AG09319 (cell line): ENCODE results near the gene PLXNA3.

Experiments
- DNase-seq: peaks from one replicate; pipeline ENCODE4 v3.0.0-alpha.2; 2010; ENCODE audit warnings: low read depth; ENCODE audit errors: extremely low read depth
- TF ChIP-seq, protein P1 (sequence below): IDR thresholded peaks from 2 replicates; pipeline ENCODE4 v1.5.1; 2011; ENCODE audit warnings: low read depth, mild to moderate bottlenecking, inconsistent platforms, low read length, moderate library complexity

PLXNA3 gene

DNA sequence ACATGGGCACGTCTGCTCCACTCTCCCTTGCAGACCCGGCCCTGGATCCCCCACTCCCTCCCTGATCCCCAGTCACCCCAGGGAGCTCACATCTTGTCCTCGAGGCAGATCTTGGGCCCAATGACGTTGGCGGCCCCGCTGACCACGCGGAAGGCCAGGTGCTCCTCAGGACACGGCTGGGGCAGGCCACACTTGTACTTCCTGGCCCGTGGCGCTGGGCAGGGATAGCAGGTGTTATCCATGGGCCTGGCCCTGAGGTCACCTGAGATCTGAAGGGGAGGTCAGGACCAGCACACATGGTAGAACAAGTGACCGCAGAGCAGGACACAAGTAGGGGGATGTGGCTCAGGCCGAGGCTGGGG lies 50.3 kb downstream of the PLXNA3 start:
- TF ChIP-seq, protein P1, sequence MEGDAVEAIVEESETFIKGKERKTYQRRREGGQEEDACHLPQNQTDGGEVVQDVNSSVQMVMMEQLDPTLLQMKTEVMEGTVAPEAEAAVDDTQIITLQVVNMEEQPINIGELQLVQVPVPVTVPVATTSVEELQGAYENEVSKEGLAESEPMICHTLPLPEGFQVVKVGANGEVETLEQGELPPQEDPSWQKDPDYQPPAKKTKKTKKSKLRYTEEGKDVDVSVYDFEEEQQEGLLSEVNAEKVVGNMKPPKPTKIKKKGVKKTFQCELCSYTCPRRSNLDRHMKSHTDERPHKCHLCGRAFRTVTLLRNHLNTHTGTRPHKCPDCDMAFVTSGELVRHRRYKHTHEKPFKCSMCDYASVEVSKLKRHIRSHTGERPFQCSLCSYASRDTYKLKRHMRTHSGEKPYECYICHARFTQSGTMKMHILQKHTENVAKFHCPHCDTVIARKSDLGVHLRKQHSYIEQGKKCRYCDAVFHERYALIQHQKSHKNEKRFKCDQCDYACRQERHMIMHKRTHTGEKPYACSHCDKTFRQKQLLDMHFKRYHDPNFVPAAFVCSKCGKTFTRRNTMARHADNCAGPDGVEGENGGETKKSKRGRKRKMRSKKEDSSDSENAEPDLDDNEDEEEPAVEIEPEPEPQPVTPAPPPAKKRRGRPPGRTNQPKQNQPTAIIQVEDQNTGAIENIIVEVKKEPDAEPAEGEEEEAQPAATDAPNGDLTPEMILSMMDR = no peak

DNA sequence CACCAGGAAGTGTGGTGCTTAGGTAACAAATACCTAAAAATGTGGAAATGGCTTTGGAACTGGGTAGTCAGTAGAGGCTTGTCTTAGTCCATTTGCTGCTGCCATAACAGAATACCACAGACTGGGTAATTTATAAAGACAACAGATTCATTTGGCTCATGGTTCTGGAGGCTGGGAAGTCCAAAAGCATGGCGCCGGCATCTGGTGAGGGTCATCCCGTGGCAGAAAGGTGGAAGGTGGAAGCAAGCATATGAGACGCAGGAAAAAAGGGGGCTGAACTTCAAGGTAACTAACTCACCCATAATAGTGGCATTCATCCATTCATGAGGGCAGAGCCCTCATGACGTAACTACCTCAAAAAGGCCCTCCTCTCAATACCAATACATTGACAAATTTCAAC lies 51.4 kb downstream of the PLXNA3 start:
- TF ChIP-seq, protein P1 = no peak
- no peak for DNase-seq

More for the DNA sequence above, 50.3 kb downstream of the PLXNA3 start:
- no peak for DNase-seq

DNA sequence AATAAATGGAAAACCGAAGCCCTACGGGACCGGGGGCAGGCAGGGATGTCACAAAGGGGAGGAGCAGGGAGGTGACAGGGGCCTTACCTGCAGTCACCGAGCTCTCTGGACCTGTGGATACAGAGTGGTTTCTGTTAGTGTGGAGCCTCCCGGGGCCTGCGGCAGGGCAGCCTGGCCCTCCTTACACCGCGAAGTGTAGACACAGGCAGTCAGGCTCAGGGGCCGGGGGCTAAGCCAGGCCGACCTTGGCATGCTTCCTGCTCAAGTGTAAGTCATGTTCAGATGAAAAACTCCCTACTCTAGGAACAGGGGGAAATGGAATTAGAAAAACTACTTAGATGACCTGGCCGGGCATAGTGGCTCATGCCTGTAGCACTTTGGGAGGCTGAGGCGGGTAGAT lies 53.7 kb downstream of the PLXNA3 start:
- no peak for DNase-seq
- TF ChIP-seq, protein P1 = no peak

DNA sequence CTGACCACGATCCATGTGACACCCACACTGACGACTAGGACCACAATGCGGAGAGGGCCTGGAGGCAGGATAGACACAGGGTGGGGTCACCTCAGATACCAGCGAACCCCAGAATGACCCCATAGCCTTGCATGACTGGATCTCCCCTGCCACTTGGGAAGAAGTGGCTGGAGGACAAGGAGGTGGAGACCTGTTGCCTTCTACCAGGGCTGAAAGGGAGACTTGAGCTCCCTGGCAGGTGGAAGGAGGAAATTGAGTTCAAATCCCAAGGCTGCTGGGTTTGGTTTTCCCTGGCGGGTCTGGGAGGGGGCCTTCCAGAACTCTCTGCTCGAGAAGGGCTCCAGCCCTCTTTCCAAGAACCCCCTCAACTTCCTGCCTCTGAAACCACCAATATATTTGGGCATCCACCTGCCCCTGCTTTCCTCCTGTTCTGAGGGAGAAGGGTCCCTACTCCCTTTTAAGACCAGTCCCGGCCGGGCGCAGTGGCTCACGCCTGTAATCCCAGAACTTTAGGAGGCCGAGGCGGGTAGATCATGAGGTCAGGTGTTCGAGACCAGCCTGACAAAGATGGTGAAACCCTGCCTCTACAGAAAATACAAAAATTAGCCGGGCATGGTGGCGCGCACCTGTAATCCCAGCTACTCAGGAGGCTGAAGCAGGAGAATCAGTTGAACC lies 54.9 kb downstream of the PLXNA3 start:
- DNase-seq = no peak
- TF ChIP-seq, protein P1 = no peak

DNA sequence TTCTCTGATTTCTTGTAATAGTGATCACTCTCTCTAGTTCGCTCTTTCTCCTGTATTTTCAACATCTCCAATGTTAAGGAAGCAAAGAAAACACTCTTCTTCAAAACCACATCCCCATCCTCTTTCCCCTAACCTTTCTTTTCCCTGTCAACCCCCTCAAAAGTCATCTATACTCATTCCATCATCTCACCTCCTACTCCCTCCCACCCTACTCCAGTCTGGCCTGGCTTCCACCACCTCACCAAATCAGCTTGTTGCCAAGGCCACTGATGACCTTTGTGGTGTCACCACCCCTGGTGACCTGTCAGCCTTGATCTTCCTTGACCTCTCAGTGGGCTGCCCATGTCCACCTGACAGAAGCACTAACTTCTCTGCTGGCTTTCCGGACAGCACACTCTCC lies 55.6 kb downstream of the PLXNA3 start:
- no peak for DNase-seq
- TF ChIP-seq, protein P1 = no peak

DNA sequence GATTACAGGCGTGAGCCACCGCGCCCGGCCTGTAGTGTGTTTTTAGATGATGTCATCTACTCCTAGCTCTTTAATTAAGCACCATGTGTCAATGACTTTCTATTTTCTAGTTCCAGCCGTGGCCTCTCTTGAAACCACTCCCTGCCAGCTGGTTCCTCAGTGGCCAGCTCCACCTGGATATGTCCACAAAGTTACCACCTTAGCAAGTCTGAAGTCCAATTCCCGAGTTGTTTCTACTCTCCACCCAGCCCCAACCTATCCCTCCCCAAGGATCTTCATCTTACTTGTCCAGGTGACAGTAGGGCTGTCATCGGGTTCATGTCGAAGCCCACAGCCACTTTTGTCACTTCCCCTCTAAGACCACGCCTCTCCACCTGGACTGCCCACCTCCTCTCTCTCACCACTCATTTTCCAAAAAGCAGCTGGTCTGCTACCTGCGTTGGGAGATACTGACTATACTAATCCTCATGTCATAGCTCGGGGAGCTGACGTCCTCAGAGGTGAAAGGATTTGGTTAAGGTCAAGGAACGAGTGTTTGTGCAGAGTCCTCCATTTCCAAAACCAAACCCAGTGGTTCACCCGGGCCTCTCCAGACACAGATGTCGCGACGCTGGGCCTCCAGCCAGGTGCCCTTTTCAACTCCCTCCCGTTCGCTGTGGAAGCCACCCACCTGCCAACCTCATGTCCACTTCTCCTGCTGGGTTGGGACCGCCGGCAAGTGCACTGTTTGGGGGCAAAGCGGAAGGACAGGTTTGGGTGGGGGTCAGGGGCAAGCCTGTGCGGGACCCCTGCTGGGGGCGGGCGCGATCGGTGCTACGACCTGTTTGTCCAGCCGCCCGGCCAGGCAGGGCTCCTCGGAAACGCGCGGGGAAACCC lies 57.2 kb downstream of the PLXNA3 start:
- DNase-seq = no peak
- TF ChIP-seq, protein P1 = no peak

DNA sequence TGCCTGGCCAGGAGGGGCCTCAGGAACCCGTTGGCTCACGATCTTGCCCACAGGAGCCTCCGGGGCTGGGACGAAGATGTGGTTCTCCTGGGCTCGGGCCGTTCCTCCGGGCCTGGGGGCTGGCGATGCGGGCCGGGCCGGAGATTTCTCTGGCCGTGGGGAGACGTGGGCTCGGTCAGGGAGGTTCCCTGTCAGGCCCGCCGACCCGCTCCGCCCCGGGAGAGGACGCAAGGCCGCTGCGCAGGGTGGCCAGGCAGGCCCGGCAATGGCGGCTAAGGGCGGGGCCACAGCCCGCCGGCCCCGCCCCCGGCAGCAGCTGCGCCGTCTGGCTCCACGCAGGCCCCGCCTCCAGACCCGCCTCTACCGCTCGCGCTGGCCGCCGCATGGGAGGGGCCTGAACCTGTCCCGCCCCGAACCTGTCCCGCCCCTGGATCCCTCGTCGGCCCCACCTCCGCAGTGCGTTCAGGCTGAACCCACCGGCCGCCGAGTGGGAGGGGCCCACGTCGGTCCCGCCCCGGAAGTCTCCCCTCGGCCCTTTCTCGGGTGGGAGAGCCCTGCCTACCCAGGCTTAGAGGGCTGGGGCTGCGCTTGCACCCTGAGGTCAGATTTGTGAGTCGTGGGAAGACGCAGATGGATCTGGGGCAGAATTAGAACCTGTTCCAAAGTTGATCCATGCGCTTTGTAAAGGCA lies 58.0 kb downstream of the PLXNA3 start, which contains the start of gene FAM3A:
TSS of gene FAM3A (minus strand) at position 267 of the 690 bp plus-strand sequence. CDS start 460 bp downstream, outside the sequence.
- DNase-seq = peak; percentile 80
- TF ChIP-seq, protein P1 = no peak
